Mesothelial cell of epicardium (in vitro differentiated cells): ENCODE results near the gene COL16A1. TPM values are rescaled to one million over a fixed set of nuclear protein-coding genes. Genes with fewer than 3 reads are reported as not detected.

Source experiments
- DNase-seq, 2 experiments: peaks; one replicate each; pipeline ENCODE4 v3.0.0; 2021; ENCODE audit warnings: low spot score in 2 of 2; ENCODE audit not compliant: unreplicated experiment in 2 of 2
- H3K27ac Mint-ChIP-seq: 2 replicates; pipeline ENCODE4 v1.8.0; 2021; ENCODE audit warnings: mixed read lengths
- H3K27me3 Mint-ChIP-seq: 2 replicates; pipeline ENCODE4 v1.8.0; 2021; ENCODE audit warnings: low read depth, mixed read lengths
- H3K36me3 Mint-ChIP-seq: 2 replicates; pipeline ENCODE4 v1.8.0; 2021; ENCODE audit warnings: mixed read lengths
- H3K4me1 Mint-ChIP-seq: 2 replicates; pipeline ENCODE4 v1.8.0; 2021; ENCODE audit warnings: mixed read lengths
- H3K4me3 Mint-ChIP-seq: 2 replicates; pipeline ENCODE4 v1.8.0; 2021; ENCODE audit warnings: mild to moderate bottlenecking, moderate library complexity, mixed read lengths
- H3K9me3 Mint-ChIP-seq: 2 replicates; pipeline ENCODE4 v1.8.0; 2021; ENCODE audit warnings: mixed read lengths
- CTCF ChIP-seq: fragments of 200-600 bp; sonication (generic); IDR thresholded peaks from one replicate; pipeline ENCODE4 v1.5.0; 2021; ENCODE audit warnings: antibody characterized with exemption; ENCODE audit not compliant: unreplicated experiment
- total RNA-seq: library from RNA; stranded (reverse); gene quantifications from 3 replicates; pipeline ENCODE4 v1.2.1, GENCODE V29; 2021

The COL16A1 gene
- total RNA-seq, 1 donor from 2014 or later = 389 TPM

GRCh38 chr1:31693231-31693630 is 10.6 kb downstream of the COL16A1 start:
- Mint-ChIP-seq H3K36me3 (peaks cover 19% of the 10 kb centered on the region), H3K4me1 (peaks cover 13% of the 10 kb centered on the region), H3K9me3 (no peaks in the 10 kb centered on the region), H3K27ac (no peak overlapping the region), H3K27me3 (no peaks in the 10 kb centered on the region), H3K4me3 (no peak overlapping the region)
- TF ChIP-seq CTCF = no peak
- no peak for DNase-seq

GRCh38 chr1:31691951-31692350 is 11.9 kb downstream of the COL16A1 start:
- peaks cover 14% of the 10 kb centered on the region for H3K4me1 Mint-ChIP-seq
- DNase-seq = no peak

GRCh38 chr1:31691446-31691845 is 12.4 kb downstream of the COL16A1 start:
- H3K9me3 Mint-ChIP-seq = no peaks in the 10 kb centered on the region
- peaks cover 14% of the 10 kb centered on the region for H3K4me1 Mint-ChIP-seq
- H3K36me3 Mint-ChIP-seq = peaks cover 19% of the 10 kb centered on the region
- TF ChIP-seq CTCF = no peak
- no peak overlapping the region for H3K4me3 Mint-ChIP-seq
- DNase-seq = no peak
- H3K27ac Mint-ChIP-seq = no peak overlapping the region
- H3K27me3 Mint-ChIP-seq = no peaks in the 10 kb centered on the region

More at GRCh38 chr1:31691951-31692350, 11.9 kb downstream of the COL16A1 start:
- H3K36me3 Mint-ChIP-seq = peaks cover 14% of the 10 kb centered on the region
- H3K9me3 Mint-ChIP-seq = no peaks in the 10 kb centered on the region
- no peak overlapping the region for H3K4me3 Mint-ChIP-seq
- TF ChIP-seq CTCF = no peak
- peak overlapping the region; percentile 47 for H3K27ac Mint-ChIP-seq
- no peaks in the 10 kb centered on the region for H3K27me3 Mint-ChIP-seq

GRCh38 chr1:31690921-31691320 is 12.9 kb downstream of the COL16A1 start:
- Mint-ChIP-seq H3K9me3 (no peaks in the 10 kb centered on the region), H3K27me3 (no peaks in the 10 kb centered on the region), H3K4me1 (peaks cover 14% of the 10 kb centered on the region), H3K4me3 (no peak overlapping the region), H3K36me3 (peaks cover 20% of the 10 kb centered on the region), H3K27ac (peak overlapping the region; percentile 59)
- TF ChIP-seq CTCF = no peak
- no peak for DNase-seq

GRCh38 chr1:31689854-31690253 is 14.0 kb downstream of the COL16A1 start:
- H3K9me3 Mint-ChIP-seq = no peaks in the 10 kb centered on the region
- H3K4me1 Mint-ChIP-seq = peaks cover 12% of the 10 kb centered on the region

More at GRCh38 chr1:31689854-31690253, 14.0 kb downstream of the COL16A1 start:
- peaks cover 22% of the 10 kb centered on the region for H3K36me3 Mint-ChIP-seq
- no peak for TF ChIP-seq CTCF
- no peak overlapping the region for H3K4me3 Mint-ChIP-seq
- H3K27me3 Mint-ChIP-seq = no peaks in the 10 kb centered on the region
- H3K27ac Mint-ChIP-seq = no peak overlapping the region
- no peak for DNase-seq
